HG02973 (cell line): ENCODE measurements around the gene METRNL.

ENCODE experiments used
- ATAC-seq: cut with Tn5 transposase; IDR thresholded peaks from one replicate; pipeline ENCODE4 v1.9.1; 2021; ENCODE audit warnings: moderate library complexity; ENCODE audit not compliant: unreplicated experiment

Gene METRNL

DNA sequence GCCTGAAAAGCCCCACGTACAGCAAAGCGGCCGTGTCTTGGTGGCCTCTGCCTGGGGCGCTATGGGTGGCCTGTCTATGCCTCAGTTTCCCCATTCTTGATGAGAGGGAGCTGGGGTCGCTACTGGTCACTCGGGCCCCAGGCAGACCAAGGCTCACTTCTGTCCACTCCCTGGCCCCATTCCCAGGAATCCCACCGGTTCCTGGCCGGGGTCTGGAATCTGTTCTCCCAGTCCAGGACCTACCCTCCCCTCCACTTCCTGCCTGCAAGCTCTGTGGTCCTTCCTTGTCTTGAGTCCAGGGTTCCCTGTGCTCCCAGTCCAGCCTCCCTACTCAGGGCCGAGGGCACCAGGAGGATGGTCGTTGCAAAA, 24.5 kb downstream of the METRNL start:
- ATAC-seq, result no peak

DNA sequence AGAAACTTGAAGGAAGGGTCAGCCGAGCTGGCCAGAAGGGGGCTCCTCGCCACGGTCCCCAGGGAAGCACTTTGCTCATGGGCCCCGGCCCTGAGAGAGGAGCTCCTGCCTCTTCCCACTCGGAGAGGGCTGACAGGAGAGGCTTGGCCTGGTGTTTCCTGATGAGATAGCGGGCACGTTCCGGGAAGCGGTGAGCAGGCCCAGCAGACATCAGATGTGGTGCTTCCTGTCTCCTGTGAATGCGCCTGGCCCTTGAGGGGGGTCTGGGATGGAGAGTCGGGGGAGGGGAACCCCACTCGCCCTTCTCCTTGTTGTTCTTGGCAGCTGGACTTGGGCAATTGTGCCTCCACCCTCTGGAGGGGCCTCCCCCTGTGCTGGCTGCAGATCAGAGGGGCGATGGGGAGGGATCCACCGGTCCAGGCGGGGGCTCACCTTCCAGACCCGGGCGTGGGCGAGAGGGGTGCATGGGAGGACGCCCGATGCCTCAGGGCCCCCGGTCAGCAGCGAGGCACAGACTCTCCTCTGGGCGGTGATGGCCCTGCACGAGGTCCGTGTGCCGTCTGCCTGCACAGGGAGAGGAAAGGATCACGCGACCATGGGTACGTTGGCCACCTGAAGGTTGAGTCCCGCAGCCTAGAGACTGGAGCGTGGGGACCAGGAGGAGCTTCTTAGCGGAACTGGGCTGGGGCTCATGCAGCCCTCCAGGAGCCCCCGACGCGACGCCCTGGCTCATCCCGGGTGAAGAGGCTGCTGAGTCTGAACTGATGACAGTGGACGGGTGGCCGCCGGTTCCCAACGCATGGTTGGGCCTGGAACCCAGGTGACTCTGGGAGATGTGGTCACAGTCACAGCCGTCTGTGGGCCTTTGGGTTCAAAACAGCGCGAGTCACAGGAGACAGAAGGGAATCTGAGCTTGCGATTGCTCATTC, 25.4 kb downstream of the METRNL start:
- no peak for ATAC-seq

DNA sequence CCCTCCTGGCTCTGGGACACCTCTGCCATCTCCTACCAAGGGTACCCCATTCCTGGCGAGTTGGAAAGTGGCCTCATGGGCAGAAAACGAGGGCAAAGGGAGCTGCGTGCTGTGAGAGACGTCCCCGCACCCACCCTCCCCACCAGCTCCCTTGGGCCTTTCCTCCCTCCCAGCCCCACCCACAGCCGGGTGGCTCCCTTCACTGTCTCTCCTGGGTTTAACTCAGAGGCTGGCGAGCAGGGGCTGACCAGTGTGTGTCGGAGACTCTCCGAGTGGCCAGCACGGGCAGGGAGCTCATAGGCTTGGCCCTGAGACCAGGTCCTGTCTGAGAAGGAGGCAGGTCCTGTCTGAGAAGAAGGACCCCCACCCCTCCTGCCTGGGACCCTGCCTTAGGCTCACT, 26.1 kb downstream of the METRNL start:
- no peak for ATAC-seq

DNA sequence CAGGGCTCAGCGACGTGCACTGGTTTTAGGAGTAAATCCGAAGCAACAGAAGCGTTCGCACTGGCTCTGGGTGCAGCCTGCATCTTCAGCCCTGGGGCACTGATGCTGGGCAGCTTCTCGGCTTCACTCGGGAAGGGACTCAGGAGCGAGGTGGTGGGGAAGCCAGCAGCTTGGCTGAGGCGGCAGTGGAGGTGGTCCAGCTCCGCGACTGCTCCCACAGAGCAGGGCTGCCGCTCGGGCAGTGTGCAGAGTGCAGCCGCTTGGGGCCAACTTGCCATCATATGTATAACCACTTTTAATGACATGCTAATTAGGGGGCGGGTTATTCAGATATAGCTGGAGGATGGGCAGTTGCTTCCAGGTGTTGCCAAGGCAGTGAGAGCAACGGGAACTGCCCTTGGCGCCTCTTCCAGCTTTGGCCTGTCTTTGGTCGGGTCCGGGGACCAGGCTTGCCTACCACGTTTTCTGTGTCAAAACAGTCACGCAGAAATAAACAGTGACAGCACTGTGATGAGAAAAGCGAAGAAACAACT, 26.7 kb downstream of the METRNL start:
- no peak for ATAC-seq

DNA sequence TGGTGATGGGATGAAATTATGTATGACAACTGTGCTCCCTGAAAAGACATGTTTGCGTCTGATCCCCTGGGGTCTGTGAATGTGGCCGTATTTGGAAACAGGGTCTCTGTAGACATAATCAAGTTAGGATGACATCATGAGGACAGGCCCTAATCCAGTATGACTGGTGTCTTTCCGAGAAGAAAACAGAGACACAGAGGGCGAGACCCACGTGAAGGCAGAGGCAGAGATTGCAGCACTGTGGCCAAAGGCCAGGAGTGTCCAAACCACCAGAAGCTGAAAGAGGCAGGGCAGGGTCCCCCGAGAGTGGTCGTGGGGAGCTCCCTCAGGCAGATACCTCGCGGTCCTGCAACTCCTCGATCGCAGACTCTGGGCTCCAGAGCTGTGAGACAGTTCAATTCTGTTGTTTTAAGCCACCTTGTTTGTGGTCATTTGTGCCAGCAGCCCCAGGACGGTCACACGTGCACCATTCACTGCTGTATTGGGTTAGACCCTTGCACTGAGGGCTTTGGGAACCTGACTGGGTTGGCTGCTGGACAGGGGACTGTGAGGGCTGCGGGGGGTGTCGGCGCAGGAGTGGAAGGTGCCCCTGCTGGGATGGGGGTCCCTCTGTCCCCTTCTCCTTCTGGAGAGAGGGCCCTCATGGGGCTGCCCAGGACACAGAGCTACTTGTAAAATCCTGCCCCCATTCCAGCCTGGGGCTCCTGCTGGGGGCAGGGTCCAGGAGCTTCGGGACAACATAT, 27.7 kb downstream of the METRNL start:
- no peak for ATAC-seq

DNA sequence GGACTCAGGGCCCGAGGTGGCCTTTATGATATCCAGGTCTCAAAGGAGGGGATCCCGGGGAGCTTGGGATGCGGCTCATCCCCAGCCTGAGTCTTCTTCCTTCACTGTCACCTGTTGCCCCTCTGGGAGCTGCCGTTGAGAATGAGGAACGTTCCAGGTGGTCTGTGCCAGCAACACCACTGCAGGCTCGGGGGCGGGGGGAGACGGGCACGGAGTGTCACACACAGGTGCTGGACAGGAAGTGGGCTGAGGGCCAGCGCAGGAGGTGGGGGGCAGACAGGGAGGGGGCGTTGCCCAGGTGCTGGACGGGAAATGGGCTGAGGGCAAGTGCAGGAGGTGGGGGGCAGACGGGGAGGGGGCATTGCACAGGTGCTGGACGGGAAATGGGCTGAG, 28.2 kb downstream of the METRNL start:
- ATAC-seq, result no peak

DNA sequence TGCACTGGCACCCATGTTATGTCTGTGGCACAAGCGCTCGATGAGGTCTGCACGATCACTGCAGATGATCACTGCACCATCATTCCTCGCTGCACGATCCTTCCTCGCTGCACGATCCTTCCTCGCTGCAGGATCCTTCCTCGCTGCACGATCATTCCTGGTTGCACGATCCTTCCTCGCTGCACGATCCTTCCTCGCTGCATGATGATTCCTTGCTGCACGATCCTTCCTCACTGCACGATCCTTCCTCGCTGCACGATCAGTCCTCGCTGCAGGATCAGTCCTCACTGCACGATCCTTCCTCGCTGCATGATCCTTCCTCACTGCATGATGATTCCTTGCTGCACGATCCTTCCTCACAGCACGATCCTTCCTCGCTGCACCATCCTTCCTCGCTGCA, 29.3 kb downstream of the METRNL start:
- ATAC-seq, result no peak

DNA sequence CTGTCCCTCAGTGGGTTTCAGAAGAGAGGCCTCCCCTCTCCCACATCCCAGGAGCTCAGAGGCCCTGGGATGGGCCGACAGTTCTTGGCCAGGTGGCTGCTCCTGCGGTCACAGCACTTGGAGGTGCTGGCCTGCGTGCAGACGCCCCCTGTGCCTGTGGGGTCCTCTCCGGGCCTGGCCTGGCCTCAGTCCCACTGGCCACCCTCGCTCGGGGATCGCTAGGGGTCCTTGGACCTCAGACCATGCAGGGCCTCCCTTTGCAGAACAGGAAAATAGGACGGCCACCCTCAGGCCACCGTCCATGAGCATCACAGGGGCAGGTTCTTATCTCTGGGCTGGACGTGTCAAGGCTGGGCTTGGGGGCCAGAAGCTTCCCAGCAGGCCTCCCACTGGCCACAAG, 30.0 kb downstream of the METRNL start:
- ATAC-seq, result no peak

DNA sequence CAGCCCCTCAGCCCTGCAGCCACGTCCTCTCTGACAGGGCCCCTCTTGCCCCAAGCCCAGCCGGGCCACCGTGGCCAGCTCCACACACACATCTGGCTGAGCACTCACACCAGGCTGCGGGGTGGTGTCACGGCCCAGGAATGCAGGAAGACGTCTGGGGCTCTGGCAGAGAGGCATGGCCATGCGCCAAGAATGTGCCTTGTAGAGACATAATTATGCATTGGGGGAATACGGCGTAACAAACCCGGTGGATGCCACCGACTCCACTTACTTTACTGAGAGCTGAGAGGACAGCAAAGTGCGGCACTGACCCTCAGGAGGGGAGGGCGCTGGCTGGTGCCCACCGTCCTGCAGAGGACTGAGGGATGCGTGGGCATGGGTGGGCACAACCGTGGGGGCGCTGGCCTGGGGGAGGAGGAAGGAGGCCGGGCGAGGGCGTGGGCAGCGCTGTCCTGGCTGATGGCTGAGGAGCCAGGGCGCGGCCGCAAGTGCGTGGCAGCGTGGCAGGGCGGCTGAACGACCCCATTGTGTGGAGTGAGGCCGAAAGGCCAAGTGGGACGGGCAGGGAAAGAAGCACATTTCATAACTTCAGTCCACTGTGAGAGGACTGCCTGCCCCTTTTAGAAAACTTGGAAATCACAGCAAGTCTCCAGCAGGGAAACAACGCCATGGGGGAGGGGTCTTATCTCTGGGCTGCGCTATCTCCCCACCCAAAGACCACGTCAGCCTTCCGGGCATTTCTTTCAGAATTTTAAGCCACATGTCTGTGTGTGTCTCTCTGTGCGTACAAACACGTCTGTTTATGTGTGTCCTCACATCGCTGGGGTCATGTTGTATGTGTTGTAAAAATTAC, 30.6 kb downstream of the METRNL start:
- no peak for ATAC-seq

DNA sequence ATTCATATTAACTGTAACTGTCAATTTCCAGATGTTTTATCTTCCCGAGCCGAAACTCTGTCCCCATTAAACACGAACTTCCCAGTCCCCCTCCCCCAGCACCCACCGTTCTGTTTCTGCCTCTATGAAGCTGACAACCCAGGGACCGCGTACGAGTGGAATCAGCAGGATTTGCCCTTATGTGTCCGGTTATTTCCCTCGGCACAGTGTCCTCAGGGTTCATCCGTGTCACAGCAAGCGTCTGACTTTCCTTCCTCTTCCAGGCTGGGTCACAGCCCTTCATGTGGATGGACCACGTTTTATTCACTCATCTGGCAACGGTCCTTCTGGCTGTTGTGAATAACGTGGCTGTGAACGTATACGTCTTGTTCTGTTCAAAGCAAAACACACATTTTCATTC, 31.3 kb downstream of the METRNL start:
- ATAC-seq, result no peak

DNA sequence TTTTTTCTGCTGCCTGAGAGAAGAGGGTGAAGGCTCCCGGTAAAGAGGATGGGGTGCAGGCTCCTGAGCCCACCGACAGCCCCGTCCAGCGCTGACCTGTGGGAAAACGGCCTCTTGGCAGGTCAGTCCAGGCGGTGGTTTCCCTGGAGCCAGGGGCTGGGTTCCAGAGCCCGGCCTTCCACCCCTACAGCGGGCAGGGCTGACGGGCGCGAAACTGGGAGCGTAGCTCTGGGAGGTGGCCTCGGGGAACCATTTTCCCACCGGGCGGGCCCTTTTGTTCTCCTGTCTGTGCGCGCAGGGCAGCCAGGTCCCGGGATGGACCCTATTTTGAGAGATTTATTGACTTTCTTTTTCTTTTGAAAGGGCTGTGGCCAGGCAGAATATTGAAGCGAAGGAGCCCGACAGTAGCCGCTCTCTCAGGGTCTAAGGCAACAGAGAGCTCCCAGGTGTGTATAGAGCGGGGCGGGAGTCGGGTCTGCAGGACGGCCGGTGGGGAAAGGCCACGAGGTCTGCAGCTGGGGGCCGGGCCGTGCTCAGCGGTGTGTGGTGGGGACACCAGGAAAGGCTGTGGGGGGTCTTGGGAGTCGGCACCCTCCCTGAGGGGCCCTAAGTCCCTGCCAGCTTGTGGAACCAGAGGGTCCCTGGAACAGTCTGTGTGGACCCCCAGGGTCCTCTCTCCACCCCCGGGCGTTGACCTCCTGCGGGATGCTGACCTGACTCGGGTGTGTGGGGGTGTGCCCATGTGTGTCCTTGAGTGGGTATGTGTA, 32.3 kb downstream of the METRNL start:
- ATAC-seq, result no peak

DNA sequence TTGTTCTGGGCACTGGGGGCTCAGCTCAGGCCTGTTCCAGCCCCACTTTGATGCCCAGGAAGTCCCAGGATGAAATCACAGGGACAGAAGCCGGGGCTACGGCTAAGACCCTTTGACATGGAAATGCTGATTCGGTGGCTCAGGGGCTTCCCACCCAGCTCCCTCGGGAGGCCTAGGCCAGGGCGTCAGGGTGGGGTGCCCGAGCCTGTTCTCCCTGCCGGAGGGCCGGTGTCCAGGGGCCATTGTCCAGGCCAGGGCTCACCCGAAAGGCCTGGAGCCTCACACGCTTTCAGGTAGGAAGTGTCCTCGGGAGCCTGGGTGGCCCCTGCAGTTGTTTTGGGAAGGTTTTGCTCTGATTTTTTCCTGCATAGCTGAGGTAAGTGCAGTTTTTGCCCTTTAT, 34.0 kb downstream of the METRNL start:
- no peak for ATAC-seq

DNA sequence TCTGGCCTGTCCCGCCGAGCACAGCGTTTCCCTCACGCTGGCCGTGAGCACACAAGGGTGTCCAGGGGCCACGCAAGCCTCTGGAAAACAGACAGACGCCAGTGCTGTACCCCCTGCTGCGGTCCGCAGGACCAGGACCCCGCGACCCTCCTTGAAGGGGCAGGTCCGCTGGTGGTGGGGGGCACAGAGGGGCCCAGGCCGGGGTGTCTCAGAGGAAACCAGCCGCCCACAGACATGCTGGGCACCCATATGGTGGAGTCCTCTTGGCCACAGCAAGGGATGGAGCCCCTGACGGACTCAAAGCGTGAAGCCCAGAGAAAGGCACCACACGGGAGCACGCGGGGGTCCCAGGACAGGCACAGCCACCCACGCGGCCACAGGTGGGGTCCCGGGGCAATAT, 34.4 kb downstream of the METRNL start:
- no peak for ATAC-seq

DNA sequence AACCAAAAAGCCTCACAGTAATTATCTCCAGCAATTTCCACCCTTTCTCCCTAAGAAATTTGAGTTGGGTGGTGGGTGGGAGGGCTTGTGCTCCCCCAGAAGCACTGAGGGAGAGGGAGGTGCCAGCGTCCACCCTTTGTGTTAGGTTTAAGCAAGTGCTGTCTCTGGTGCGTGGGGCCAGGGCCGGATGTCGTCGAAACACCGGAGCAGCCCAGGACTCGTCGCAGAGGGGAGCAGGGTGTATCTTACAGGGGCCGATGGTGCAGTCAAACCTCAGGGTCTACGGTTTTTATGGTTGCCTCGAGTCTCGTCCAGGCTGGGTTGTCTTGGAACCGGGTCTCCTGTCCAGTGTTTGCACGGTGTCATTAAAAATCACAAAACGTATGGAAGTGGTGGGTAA, 35.3 kb downstream of the METRNL start:
- no peak for ATAC-seq

DNA sequence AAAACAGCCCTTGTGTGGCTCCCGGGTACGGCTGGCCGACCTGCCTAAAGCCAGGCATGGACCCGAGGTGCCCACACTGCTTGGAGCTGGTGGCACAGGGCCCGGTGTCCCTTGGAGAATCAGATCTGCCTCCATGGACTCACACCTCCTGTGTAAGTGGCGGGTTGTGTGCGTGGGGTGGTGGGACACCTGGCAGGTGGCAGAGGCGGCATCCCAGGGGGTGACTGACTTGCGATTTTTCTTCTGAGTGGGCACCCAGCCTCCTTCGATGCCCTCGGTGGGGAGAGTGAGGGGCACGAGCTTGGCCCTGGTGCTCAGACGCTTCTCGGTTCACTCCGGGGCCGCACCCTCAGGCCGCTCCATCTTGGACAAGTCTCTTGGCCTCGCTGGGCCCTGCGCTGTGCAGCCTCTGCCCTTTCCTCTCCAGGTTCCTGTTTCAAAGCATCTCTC, 35.8 kb downstream of the METRNL start:
- ATAC-seq, result no peak

DNA sequence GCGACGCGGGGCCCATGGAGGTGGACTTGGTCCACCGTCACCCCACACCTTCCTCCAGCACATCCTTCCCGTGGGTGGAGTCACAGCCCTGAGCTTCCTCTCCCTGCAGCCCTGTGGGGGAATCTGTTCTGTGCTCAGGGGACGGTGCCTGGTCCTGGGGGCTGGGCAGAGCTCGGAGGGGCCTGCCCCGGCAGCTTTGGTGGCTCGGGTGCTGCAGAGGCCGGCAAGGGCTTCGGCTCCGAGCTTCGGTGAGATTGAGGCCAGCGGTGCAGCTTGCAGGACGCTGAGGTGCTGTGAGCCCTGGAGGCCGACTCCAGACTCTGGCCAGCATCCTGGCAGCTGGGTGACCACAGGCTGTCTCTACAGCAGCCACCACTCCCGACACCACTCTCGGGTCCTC, 36.4 kb downstream of the METRNL start:
- no peak for ATAC-seq

DNA sequence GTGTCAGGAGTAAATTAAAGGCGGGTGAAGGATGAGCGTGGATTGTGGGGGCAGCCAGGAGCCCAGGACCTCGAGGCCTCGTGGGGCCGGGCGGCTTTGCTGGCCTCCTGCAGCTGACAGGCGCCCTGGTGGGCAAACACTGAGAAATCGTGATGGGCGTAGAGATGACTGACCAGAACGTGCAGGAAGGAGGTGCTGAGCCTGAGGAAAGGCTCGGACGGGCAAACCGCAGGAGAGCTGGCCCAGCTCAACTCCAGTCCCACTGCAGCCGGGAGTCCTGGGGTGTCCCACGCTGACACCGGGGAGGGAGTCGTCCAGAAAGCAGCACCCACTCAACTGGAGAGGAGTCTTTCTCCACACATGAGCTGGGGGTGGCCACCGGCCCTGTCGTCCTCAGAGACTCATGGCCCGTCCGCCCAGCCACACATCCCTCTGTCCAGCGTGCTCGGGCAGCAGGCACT, 36.9 kb downstream of the METRNL start:
- no peak for ATAC-seq

DNA sequence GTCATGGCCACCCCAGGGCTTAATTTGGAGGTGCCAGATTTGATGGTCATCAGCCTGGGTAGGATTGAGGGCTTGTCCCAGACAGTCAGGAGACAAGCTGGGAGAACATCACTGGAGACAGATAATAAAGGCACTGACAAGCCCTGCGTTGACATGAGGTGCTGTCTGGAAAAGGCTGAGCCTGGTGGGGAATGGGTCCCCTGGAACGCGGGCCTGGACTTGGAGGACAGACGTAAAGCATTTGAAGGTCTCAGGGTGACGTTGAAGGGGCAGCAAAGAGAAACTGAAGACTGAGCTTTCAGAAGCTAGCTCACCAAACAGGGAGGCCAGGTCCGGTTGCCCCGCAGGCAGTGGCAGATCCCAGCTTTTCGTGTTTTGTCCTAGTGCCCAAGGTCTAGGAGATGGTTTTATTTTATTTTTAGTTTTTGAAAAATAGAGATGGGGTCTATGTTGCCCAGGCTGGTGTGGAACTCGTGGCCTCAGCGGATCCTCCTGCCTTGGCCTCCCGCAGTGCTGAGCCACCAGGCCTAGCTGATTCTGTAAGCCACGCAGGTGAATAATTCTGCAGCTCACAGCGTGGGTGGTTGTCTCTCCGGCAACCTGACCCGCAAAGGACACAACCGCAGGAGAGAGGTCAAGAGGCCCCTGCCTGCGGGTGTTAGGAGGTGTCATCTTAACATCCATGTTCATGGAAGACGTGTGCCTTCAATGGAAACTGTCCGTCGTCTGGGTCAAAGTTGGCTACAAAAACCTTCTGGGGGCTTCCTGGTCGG, 37.6 kb downstream of the METRNL start:
- no peak for ATAC-seq

DNA sequence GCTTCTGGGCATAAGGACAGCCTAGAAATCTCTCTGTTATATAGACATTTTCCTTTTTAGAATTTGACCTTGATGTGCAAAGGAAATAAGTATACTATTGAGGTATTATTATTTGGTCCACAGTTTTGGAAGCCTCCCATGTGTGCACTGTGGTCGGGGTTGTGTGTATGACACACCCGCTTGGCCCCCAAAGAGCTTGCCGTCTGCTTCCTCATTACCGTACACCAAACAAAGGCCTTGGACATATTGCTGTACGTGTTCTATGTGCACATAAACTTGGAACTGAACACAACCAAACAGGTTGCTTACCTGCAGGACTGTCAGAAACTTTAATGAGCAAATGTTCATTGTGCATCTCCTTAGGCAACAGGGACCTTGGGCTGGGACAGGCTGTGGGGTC, 38.2 kb downstream of the METRNL start:
- no peak for ATAC-seq
